ENCODE results near the gene PAIP2.

The PAIP2 gene

GRCh38 chr5:139410121-139410992 is 68.7 kb downstream of the PAIP2 start:
- no peak for DNase-seq (ENCODE audit: low read depth, low spot score)

- no peak for DNase-seq (ENCODE audit: low read depth, low spot score)
Measured at GRCh38 chr5:139410993-139411828, 69.6 kb downstream of the PAIP2 start.

- no peak for DNase-seq (ENCODE audit: low read depth, low spot score)
Measured at GRCh38 chr5:139413153-139413552, 71.5 kb downstream of the PAIP2 start.

- DNase-seq (ENCODE audit: low read depth, low spot score): no peak
Measured at GRCh38 chr5:139413963-139414362, 72.3 kb downstream of the PAIP2 start.

- DNase-seq (ENCODE audit: low read depth, low spot score): no peak
Measured at GRCh38 chr5:139414581-139415130, 73.0 kb downstream of the PAIP2 start.

GRCh38 chr5:139415221-139415861 is 73.7 kb downstream of the PAIP2 start:
- DNase-seq (ENCODE audit: low read depth, low spot score): no peak

GRCh38 chr5:139415869-139416268 is 74.2 kb downstream of the PAIP2 start:
- DNase-seq (ENCODE audit: low read depth, low spot score): no peak

GRCh38 chr5:139416651-139417050 is 75.0 kb downstream of the PAIP2 start:
- no peak for DNase-seq (ENCODE audit: low read depth, low spot score)

- DNase-seq (ENCODE audit: low read depth, low spot score): no peak
Measured at GRCh38 chr5:139417214-139417613, 75.6 kb downstream of the PAIP2 start.

- no peak for DNase-seq (ENCODE audit: low read depth, low spot score)
Measured at GRCh38 chr5:139418793-139419192, 77.1 kb downstream of the PAIP2 start.
